ENCODE data around the gene FBXL17. TPM values are rescaled to one million over a fixed set of nuclear protein-coding genes. Genes with fewer than 3 reads are reported as not detected.

Gene FBXL17
- polyA plus RNA-seq, 1 of the 3 experiments (the other 2 are of a cell fraction), result 4.4 TPM

DNA sequence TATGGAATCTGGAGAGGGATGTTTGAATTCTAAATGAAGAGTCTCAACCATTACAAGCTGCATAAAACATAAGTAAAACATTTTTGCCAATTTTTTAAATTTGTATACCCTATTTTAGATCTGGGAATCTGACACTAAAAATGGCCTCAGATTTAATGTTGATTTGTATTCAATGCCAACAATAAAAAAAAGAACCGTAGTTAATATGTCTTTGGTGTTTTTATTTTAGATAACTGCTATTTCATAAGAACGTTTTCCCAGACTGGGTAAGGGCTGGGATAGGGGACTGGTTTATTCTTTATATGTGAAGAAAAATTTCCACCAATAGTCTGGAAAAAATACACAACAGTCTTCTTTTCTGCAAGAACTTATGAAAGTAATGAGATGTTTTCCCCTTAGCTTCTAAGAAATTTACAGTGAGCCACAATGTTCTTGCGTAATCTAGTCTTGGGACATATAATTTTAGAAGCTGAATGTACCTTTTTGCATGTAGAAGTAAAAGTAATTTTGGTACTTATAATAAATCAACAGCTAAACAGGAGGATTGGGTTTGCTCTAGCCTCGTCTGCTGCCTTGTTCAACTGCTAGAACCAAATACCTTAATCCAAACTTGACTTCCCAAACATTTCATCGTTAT is 466.6 kb downstream of the FBXL17 start:
- H3K36me3 ChIP-seq (replicated peaks in 1 of 2; ENCODE audit: control insufficient read depth in 1 of 2, insufficient read depth in 2 of 2, low read length in 1 of 2), result no peaks in the 10 kb centered on the region
- WGBS (ENCODE audit: low lambda C conversion rate), result 70% methylated on average over 5 of the region's 5 CpGs
- ChIA-PET CTCF (no interaction called here), POLR2A (no interaction called here)
- H3K4me2 ChIP-seq, result no peak overlapping the region
- no peak overlapping the region for H3K9ac ChIP-seq
- H3K79me2 ChIP-seq (ENCODE audit: insufficient read depth), result no peaks in the 10 kb centered on the region
- no peak overlapping the region for H3K4me3 ChIP-seq (ENCODE audit: low read depth in 2 of 2, low read length in 1 of 2)
- no peak overlapping the region for H3K27ac ChIP-seq (ENCODE audit: low read depth in 2 of 2, low read length in 1 of 2)
- H3K27me3 ChIP-seq (ENCODE audit: insufficient read depth), result no peaks in the 10 kb centered on the region
- H4K20me1 ChIP-seq (ENCODE audit: insufficient read depth), result no peaks in the 10 kb centered on the region
- H3K9me3 ChIP-seq, result no peaks in the 10 kb centered on the region
- no peak for DNase-seq
- TF ChIP-seq MXI1 (IDR thresholded peaks at IDR 0.05; ENCODE audit: low read depth, low read length) (no peak), NRF1 (IDR thresholded peaks at IDR 0.05; ENCODE audit: low read depth, low read length) (no peak), RAD21 (IDR thresholded peaks at IDR 0.05; ENCODE audit: low read length) (no peak)
- no peak overlapping the region for H2AFZ ChIP-seq (ENCODE audit: low read depth)
- no peaks in the 10 kb centered on the region for H3F3A ChIP-seq (replicated peaks; ENCODE audit: insufficient read depth)
- no peaks in the 10 kb centered on the region; a peak in 1 of 4 replicates for H3K4me1 ChIP-seq (ENCODE audit: control insufficient read depth in 1 of 2, insufficient read depth in 2 of 2, low read depth in 1 of 2, low read length in 1 of 2)
- no peaks in the 10 kb centered on the region for H3K9me2 ChIP-seq

DNA sequence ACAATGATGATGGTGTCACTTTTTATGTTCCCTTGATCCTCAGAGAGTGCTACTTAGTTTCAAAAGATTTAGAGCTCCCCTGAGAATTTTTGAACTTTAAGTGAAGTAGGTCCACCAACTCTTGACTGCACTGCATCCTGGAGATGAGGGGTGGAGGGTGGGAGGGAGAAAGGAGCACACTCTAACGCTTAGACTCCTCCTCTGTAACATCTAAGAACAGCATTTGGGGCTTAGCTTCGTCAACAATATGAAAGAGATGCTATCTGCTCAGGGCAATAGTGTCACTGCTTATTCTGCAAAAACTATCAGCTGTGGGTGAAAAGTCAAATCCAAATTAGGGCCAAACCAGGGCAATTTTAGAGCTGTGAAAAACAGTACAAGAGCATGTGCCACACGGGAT is 468.4 kb downstream of the FBXL17 start:
- no peaks in the 10 kb centered on the region for H3F3A ChIP-seq (replicated peaks; ENCODE audit: insufficient read depth)
- POLR2A ChIA-PET, result no interaction called here
- H3K36me3 ChIP-seq (replicated peaks in 1 of 2; ENCODE audit: control insufficient read depth in 1 of 2, insufficient read depth in 2 of 2, low read length in 1 of 2), result no peaks in the 10 kb centered on the region

DNA sequence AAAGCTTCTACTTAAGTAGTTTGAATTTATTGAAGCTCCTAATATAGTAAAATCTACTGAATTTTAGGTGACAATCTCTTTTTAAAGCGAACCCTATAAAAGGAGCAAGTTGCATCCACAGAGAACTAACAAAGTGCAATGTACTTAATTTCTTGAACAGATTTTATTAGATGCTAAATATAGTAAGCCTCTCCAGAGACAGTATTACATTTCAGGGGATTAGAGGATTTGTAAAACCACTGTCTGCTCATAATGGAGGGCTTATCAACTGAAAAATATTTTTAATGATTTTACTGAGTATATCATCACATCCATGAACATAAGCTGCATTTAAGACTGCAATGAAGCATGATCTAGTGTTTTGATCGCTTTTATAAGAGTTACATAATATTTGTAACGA is 481.2 kb downstream of the FBXL17 start:
- ChIA-PET POLR2A (no interaction called here), CTCF (no interaction called here)
- Histone ChIP-seq H3K79me2 (ENCODE audit: insufficient read depth) (no peaks in the 10 kb centered on the region), H4K20me1 (ENCODE audit: insufficient read depth) (no peaks in the 10 kb centered on the region), H2AFZ (ENCODE audit: low read depth) (no peak overlapping the region), H3K27ac (ENCODE audit: low read depth in 2 of 2, low read length in 1 of 2) (no peak overlapping the region), H3K27me3 (ENCODE audit: insufficient read depth) (no peaks in the 10 kb centered on the region), H3K4me3 (ENCODE audit: low read depth in 2 of 2, low read length in 1 of 2) (no peak overlapping the region), H3K4me1 (ENCODE audit: control insufficient read depth in 1 of 2, insufficient read depth in 2 of 2, low read depth in 1 of 2, low read length in 1 of 2) (no peaks in the 10 kb centered on the region; a peak in 2 of 4 replicates), H3K9me2 (no peaks in the 10 kb centered on the region), H3K9me3 (no peaks in the 10 kb centered on the region), H3F3A (replicated peaks; ENCODE audit: insufficient read depth) (no peaks in the 10 kb centered on the region), H3K4me2 (no peak overlapping the region), H3K9ac (no peak overlapping the region), H3K36me3 (replicated peaks in 1 of 2; ENCODE audit: control insufficient read depth in 1 of 2, insufficient read depth in 2 of 2, low read length in 1 of 2) (no peaks in the 10 kb centered on the region)
- DNase-seq, result no peak
- TF ChIP-seq, protein P1, sequence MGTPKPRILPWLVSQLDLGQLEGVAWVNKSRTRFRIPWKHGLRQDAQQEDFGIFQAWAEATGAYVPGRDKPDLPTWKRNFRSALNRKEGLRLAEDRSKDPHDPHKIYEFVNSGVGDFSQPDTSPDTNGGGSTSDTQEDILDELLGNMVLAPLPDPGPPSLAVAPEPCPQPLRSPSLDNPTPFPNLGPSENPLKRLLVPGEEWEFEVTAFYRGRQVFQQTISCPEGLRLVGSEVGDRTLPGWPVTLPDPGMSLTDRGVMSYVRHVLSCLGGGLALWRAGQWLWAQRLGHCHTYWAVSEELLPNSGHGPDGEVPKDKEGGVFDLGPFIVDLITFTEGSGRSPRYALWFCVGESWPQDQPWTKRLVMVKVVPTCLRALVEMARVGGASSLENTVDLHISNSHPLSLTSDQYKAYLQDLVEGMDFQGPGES (IDR thresholded peaks at IDR 0.05; ENCODE audit: low read depth, low read length), result no peak
- TF ChIP-seq TCF12 (IDR thresholded peaks at IDR 0.05) (no peak), SMC3 (IDR thresholded peaks at IDR 0.05; ENCODE audit: low read depth, low read length) (no peak), RCOR1 (IDR thresholded peaks at IDR 0.05; ENCODE audit: low read length) (no peak)
- WGBS (ENCODE audit: low lambda C conversion rate), result 90% methylated on average over 3 of the region's 3 CpGs

More for the DNA sequence above, 468.4 kb downstream of the FBXL17 start:
- Histone ChIP-seq H3K4me1 (ENCODE audit: control insufficient read depth in 1 of 2, insufficient read depth in 2 of 2, low read depth in 1 of 2, low read length in 1 of 2) (no peaks in the 10 kb centered on the region; a peak in 1 of 4 replicates), H2AFZ (ENCODE audit: low read depth) (no peak overlapping the region), H3K9ac (no peak overlapping the region), H4K20me1 (ENCODE audit: insufficient read depth) (no peaks in the 10 kb centered on the region), H3K27me3 (ENCODE audit: insufficient read depth) (no peaks in the 10 kb centered on the region), H3K9me2 (no peaks in the 10 kb centered on the region), H3K79me2 (ENCODE audit: insufficient read depth) (no peaks in the 10 kb centered on the region), H3K4me3 (ENCODE audit: low read depth in 2 of 2, low read length in 1 of 2) (no peak overlapping the region), H3K9me3 (no peaks in the 10 kb centered on the region), H3K4me2 (no peak overlapping the region), H3K27ac (ENCODE audit: low read depth in 2 of 2, low read length in 1 of 2) (no peak overlapping the region)
- 78% methylated on average over 3 of the region's 3 CpGs for WGBS (ENCODE audit: low lambda C conversion rate)
- CTCF ChIA-PET, result no interaction called here
- TF ChIP-seq EP300 (IDR thresholded peaks at IDR 0.05; ENCODE audit: borderline replicate concordance in 1 of 2, low read depth in 1 of 2, low read length in 1 of 2), result no peak
- no peak for TF ChIP-seq MEF2A (IDR thresholded peaks at IDR 0.05; ENCODE audit: borderline replicate concordance, low read depth)
- TF ChIP-seq, protein P2, sequence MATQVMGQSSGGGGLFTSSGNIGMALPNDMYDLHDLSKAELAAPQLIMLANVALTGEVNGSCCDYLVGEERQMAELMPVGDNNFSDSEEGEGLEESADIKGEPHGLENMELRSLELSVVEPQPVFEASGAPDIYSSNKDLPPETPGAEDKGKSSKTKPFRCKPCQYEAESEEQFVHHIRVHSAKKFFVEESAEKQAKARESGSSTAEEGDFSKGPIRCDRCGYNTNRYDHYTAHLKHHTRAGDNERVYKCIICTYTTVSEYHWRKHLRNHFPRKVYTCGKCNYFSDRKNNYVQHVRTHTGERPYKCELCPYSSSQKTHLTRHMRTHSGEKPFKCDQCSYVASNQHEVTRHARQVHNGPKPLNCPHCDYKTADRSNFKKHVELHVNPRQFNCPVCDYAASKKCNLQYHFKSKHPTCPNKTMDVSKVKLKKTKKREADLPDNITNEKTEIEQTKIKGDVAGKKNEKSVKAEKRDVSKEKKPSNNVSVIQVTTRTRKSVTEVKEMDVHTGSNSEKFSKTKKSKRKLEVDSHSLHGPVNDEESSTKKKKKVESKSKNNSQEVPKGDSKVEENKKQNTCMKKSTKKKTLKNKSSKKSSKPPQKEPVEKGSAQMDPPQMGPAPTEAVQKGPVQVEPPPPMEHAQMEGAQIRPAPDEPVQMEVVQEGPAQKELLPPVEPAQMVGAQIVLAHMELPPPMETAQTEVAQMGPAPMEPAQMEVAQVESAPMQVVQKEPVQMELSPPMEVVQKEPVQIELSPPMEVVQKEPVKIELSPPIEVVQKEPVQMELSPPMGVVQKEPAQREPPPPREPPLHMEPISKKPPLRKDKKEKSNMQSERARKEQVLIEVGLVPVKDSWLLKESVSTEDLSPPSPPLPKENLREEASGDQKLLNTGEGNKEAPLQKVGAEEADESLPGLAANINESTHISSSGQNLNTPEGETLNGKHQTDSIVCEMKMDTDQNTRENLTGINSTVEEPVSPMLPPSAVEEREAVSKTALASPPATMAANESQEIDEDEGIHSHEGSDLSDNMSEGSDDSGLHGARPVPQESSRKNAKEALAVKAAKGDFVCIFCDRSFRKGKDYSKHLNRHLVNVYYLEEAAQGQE (IDR thresholded peaks at IDR 0.05; ENCODE audit: low read depth, low read length), result no peak
- DNase-seq, result no peak

All from SK-N-SH (cell line).